NCI-H146 treated with DMSO at 0.1 percent for 48 hours (cell line): ENCODE results near the gene VASN.
A peak's percentile ranks its signal among the peaks of the same experiment; 100 is the strongest.
"Not testable (repeated sequence)": the region's sequence is repeated elsewhere in the genome, so short reads cannot be mapped to it uniquely, and the experiment has no call there.

Source experiments
- DNase-seq: peaks from one replicate; lab custom pipeline; 2025; ENCODE audit not compliant: unreplicated experiment; lab: John Stamatoyannopoulos, UW

Gene VASN

GRCh38 chr16:4336701-4337539 lies 34.7 kb upstream of the VASN start:
- DNase-seq: no peak

- DNase-seq: no peak
Measured at GRCh38 chr16:4337540-4338088, 34.0 kb upstream of the VASN start.

- no peak for DNase-seq
Measured at GRCh38 chr16:4338125-4338582, 33.5 kb upstream of the VASN start.

GRCh38 chr16:4338712-4339299 lies 32.8 kb upstream of the VASN start:
- no peak for DNase-seq

GRCh38 chr16:4339455-4339854 lies 32.2 kb upstream of the VASN start:
- no peak for DNase-seq

- DNase-seq: no peak
Measured at GRCh38 chr16:4339909-4340308, 31.7 kb upstream of the VASN start.

GRCh38 chr16:4340443-4340842 lies 31.2 kb upstream of the VASN start:
- no peak for DNase-seq

- no peak for DNase-seq
Measured at GRCh38 chr16:4341250-4341649, 30.4 kb upstream of the VASN start.

- no peak for DNase-seq
Measured at GRCh38 chr16:4342866-4343744, 28.5 kb upstream of the VASN start.

- not testable (repeated sequence) for DNase-seq
Measured at GRCh38 chr16:4344300-4344982, 27.2 kb upstream of the VASN start.

GRCh38 chr16:4344983-4345835 lies 26.4 kb upstream of the VASN start:
- peak; percentile 83 for DNase-seq

GRCh38 chr16:4345836-4346781 lies 25.5 kb upstream of the VASN start:
- DNase-seq: peak; percentile 75

- DNase-seq: no peak
Measured at GRCh38 chr16:4347010-4347409, 24.6 kb upstream of the VASN start.

- no peak for DNase-seq
Measured at GRCh38 chr16:4347765-4348509, 23.7 kb upstream of the VASN start.

GRCh38 chr16:4349332-4349731 lies 22.3 kb upstream of the VASN start:
- DNase-seq: no peak

- DNase-seq: no peak
Measured at GRCh38 chr16:4350365-4350786, 21.3 kb upstream of the VASN start.

- DNase-seq: peak; percentile 94
Measured at GRCh38 chr16:4350787-4351659, 20.6 kb upstream of the VASN start, which contains the start of gene PAM16. TSS of gene PAM16 (minus strand) at chr16:4351321. CDS start at chr16:4351234, 87 bp downstream.
